ENCODE data around the gene ITPR1. TPM values are rescaled to one million over a fixed set of nuclear protein-coding genes. Genes with fewer than 3 reads are reported as not detected.

The ITPR1 gene
- total RNA-seq, 1 donor from 2014 or later = 11.2 TPM

- Mint-ChIP-seq H3K4me1 (ENCODE audit: low read depth) (peaks cover 6% of the 10 kb centered on the region), H3K36me3 (ENCODE audit: insufficient read depth) (no peaks in the 10 kb centered on the region), H3K9me3 (ENCODE audit: low read depth) (no peaks in the 10 kb centered on the region), H3K4me3 (ENCODE audit: low read depth) (no peak overlapping the region), H3K27ac (no peak overlapping the region), H3K27me3 (peaks cover 19% of the 10 kb centered on the region)
- TF ChIP-seq CTCF (IDR thresholded peaks at IDR 0.05; ENCODE audit: unreplicated experiment) = no peak
- no peak for DNase-seq (ENCODE audit: low spot score, unreplicated experiment)
Observed at GRCh38 chr3:4734454-4734853, 241.3 kb downstream of the ITPR1 start.

- TF ChIP-seq CTCF (IDR thresholded peaks at IDR 0.05; ENCODE audit: unreplicated experiment) = no peak
- no peak for DNase-seq (ENCODE audit: low spot score, unreplicated experiment)
- no peak overlapping the region for H3K27ac Mint-ChIP-seq
- no peaks in the 10 kb centered on the region for H3K9me3 Mint-ChIP-seq (ENCODE audit: low read depth)
- peaks cover 5% of the 10 kb centered on the region for H3K4me1 Mint-ChIP-seq (ENCODE audit: low read depth)
- H3K4me3 Mint-ChIP-seq (ENCODE audit: low read depth) = no peak overlapping the region
- peaks cover 19% of the 10 kb centered on the region for H3K27me3 Mint-ChIP-seq
- H3K36me3 Mint-ChIP-seq (ENCODE audit: insufficient read depth) = no peaks in the 10 kb centered on the region
Observed at GRCh38 chr3:4735243-4735642, 242.1 kb downstream of the ITPR1 start.

GRCh38 chr3:4736284-4736861 lies 243.2 kb downstream of the ITPR1 start:
- Mint-ChIP-seq H3K9me3 (ENCODE audit: low read depth) (no peaks in the 10 kb centered on the region), H3K4me3 (ENCODE audit: low read depth) (no peak overlapping the region), H3K36me3 (ENCODE audit: insufficient read depth) (no peaks in the 10 kb centered on the region), H3K27ac (no peak overlapping the region), H3K4me1 (ENCODE audit: low read depth) (peaks cover 5% of the 10 kb centered on the region), H3K27me3 (peaks cover 15% of the 10 kb centered on the region)
- no peak for DNase-seq (ENCODE audit: low spot score, unreplicated experiment)
- TF ChIP-seq CTCF (IDR thresholded peaks at IDR 0.05; ENCODE audit: unreplicated experiment) = no peak

- DNase-seq (ENCODE audit: low spot score, unreplicated experiment) = no peak
- Mint-ChIP-seq H3K27me3 (peaks cover 8% of the 10 kb centered on the region), H3K36me3 (ENCODE audit: insufficient read depth) (no peaks in the 10 kb centered on the region), H3K4me3 (ENCODE audit: low read depth) (no peak overlapping the region), H3K27ac (no peak overlapping the region), H3K9me3 (ENCODE audit: low read depth) (no peaks in the 10 kb centered on the region), H3K4me1 (ENCODE audit: low read depth) (peaks cover 5% of the 10 kb centered on the region)
- no peak for TF ChIP-seq CTCF (IDR thresholded peaks at IDR 0.05; ENCODE audit: unreplicated experiment)
Observed at GRCh38 chr3:4738737-4739274, 245.7 kb downstream of the ITPR1 start.

- H3K4me1 Mint-ChIP-seq (ENCODE audit: low read depth) = peaks cover 7% of the 10 kb centered on the region
- no peak overlapping the region for H3K27ac Mint-ChIP-seq
- no peak for TF ChIP-seq CTCF (IDR thresholded peaks at IDR 0.05; ENCODE audit: unreplicated experiment)
Observed at GRCh38 chr3:4739289-4740236, 246.4 kb downstream of the ITPR1 start.

More at GRCh38 chr3:4739289-4740236, 246.4 kb downstream of the ITPR1 start:
- H3K4me3 Mint-ChIP-seq (ENCODE audit: low read depth) = no peak overlapping the region
- peaks cover 8% of the 10 kb centered on the region for H3K27me3 Mint-ChIP-seq
- no peaks in the 10 kb centered on the region for H3K36me3 Mint-ChIP-seq (ENCODE audit: insufficient read depth)
- DNase-seq (ENCODE audit: low spot score, unreplicated experiment) = no peak
- no peaks in the 10 kb centered on the region for H3K9me3 Mint-ChIP-seq (ENCODE audit: low read depth)
